Measurements from ENCODE around the gene RARB.

RARB gene

DNA sequence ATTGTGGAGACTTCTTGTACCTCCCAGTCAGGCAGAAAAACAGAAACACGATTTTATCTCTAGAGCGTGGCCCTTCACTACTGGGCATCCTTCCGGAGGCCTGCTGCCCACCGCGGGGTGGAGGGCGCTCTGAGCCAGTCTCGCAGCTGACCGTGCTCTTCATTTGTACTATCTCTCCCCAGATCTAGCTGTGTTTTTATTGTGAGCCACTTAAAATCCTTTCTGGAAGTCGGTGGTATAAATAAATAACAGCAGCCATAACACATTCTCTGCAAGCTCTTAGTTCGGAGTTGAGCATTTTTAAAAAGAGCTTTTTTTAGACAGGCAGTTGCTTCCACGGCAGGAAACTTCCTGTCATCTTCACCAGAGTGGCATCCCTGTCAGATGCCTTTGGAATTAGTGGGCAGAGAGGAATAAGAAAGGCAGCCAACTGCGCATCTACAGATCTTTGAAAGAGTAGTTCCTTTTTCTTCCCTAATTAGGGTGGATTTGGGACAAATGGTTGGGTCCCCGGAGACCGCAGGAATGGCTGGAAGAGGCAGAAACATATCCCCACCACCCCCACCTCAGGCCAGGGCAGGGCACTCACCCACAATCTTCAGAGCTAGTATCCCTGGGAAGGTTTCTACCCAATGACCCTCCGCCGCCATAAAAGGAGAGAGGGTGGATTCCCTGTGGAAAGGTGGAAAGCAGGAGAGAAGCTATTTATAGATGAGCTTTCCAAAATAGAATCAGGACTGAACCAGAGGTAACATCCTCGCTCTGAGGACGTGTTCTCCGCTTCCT is 145.5 kb downstream of the RARB start:
- TF ChIP-seq, protein P1, sequence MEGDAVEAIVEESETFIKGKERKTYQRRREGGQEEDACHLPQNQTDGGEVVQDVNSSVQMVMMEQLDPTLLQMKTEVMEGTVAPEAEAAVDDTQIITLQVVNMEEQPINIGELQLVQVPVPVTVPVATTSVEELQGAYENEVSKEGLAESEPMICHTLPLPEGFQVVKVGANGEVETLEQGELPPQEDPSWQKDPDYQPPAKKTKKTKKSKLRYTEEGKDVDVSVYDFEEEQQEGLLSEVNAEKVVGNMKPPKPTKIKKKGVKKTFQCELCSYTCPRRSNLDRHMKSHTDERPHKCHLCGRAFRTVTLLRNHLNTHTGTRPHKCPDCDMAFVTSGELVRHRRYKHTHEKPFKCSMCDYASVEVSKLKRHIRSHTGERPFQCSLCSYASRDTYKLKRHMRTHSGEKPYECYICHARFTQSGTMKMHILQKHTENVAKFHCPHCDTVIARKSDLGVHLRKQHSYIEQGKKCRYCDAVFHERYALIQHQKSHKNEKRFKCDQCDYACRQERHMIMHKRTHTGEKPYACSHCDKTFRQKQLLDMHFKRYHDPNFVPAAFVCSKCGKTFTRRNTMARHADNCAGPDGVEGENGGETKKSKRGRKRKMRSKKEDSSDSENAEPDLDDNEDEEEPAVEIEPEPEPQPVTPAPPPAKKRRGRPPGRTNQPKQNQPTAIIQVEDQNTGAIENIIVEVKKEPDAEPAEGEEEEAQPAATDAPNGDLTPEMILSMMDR (IDR thresholded peaks at IDR 0.05; ENCODE audit: control extremely low read depth, extremely low read depth, low read depth, missing control alignments) = no peak
- DNase-seq (ENCODE audit: extremely low spot score) = no peak
- POLR2A ChIA-PET = no interaction called here
- CTCF ChIA-PET = interaction anchor here (0.9 to 2.1 kb wide), 6 partner anchors 10 to 43 kb away, joined by 3 to 7 read pairs (median 4); no protein-coding TSS in a partner anchor

DNA sequence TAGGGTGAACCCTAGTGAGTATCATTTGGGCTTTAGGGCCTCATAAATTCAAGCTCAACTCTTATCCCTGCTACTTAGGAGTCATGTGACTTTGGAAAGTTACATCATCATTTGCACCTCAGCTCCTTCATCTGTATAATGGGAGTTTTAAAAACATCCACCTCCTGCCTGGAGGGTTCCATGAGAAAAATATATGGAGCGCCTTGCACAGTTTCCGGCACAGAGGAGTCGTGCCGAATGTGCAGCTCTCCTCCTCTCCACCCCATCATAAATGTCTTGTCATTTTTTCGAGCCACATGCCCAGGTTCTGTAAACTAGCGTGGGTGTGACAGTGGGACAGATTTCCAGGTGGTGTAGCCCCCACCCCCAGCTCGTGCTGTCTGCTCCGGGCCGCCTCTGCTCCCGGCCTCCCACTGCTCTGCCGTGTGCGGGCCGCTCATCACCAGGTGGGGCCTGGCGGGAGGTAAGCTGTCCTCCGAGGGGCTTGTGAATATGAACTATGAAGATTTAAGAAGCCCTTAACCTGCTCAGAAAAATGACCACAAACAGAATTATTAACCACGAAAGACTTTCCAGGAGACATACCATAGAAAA is 146.2 kb downstream of the RARB start:
- no peak for DNase-seq (ENCODE audit: extremely low spot score)
- ChIA-PET CTCF (interaction anchor here (0.9 to 2.1 kb wide), 4 partner anchors 11 to 20 kb away, joined by 3 to 7 read pairs (median 4); no protein-coding TSS in a partner anchor), POLR2A (no interaction called here)
- TF ChIP-seq, protein P1 (IDR thresholded peaks at IDR 0.05; ENCODE audit: control extremely low read depth, extremely low read depth, low read depth, missing control alignments) = no peak

DNA sequence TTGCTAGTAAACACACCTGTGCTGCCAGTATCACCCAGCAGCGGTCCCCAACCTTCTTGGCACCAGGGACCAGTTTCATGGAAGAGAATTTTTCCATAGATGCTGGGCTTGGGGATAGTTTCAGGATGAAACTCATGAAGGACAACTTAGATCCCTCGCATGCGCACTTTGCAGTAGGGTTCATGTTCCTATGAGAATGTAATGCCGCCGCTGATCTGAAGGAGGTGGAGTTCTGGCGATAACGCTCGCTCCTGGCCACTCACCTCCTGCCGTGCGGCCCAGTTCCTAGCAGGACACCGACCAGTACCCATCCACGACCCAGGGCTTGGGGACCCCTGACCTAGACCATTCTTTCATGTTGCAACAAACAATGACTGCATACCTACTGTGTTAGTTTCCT is 146.9 kb downstream of the RARB start:
- CTCF ChIA-PET = no interaction called here
- TF ChIP-seq, protein P1 (IDR thresholded peaks at IDR 0.05; ENCODE audit: control extremely low read depth, extremely low read depth, low read depth, missing control alignments) = no peak
- POLR2A ChIA-PET = no interaction called here
- DNase-seq (ENCODE audit: extremely low spot score) = no peak

DNA sequence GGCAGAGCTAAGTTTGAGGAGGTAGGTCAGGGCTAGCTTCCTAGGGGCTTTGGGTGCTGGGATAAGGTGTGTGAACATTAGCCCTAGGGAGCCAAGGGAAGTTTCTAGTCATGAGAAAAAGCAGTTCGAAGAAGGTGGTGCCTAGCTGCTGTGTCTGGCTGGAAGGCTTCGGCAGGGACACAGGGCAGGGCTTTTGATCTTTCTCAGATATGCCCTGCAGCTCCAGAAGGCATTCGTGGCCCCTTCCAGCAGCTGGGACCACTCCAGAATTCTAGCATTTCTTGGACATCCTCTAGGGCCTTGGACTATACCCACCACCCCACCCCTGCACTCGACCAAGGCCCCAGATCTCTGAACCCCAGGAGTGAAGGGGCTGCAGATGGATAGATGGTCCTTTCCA is 148.1 kb downstream of the RARB start:
- POLR2A ChIA-PET = no interaction called here
- CTCF ChIA-PET = interaction anchor here (0.6 kb wide), 1 partner anchor 489 kb away, joined by 3 read pairs; no protein-coding TSS in a partner anchor
- TF ChIP-seq, protein P1 (IDR thresholded peaks at IDR 0.05; ENCODE audit: control extremely low read depth, extremely low read depth, low read depth, missing control alignments) = no peak
- no peak for DNase-seq (ENCODE audit: extremely low spot score)

DNA sequence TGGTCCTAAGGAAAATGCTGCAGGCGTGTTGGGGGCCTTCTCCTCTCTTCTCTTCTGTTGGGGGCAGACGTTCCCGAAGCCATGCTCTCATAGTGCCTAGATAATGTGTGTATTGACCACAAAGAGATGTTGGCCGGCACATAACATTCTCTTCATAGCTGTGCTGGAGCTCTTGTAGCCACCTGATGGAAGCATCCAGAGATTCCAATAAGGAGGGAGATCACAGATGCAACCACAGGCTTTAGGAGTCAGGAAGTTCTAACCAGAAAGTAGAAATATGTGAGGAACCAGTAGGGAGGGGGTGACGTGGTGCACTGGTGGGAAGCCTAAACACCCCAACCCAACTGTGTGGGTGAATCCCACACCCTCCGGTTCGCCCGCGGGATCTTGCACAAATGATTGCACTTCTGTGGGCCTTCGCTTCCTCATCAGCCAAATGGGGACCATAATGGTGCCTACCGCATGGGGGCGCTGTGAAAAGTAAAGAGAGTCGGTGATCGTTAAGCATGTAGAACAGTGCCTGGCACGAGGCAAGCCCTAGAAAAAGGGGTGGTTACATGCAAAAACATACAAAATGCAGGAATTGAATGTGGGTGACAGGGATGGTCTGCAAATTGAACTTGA is 148.9 kb downstream of the RARB start:
- CTCF ChIA-PET = no interaction called here
- POLR2A ChIA-PET = no interaction called here
- TF ChIP-seq, protein P1 (IDR thresholded peaks at IDR 0.05; ENCODE audit: control extremely low read depth, extremely low read depth, low read depth, missing control alignments) = no peak

DNA sequence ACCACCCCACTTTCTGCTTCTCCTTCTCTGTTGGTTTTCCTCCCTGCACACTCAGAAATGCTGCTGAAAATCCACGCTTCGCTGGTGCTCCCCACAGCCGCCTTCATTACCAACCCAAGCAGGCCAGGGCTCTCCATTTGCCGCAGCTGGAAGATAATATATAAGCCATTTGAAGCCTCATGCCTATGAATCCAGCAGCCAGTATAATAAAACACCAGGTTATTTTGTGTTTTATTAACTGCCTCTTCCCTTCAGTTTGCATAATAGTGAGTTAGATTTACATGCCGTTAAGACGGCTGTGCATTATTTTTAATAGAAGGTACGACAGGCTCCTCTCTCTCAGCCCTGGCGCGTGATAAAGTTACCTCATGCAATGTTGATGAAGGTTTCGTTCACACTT is 150.0 kb downstream of the RARB start:
- POLR2A ChIA-PET = no interaction called here
- TF ChIP-seq, protein P1 (IDR thresholded peaks at IDR 0.05; ENCODE audit: control extremely low read depth, extremely low read depth, low read depth, missing control alignments) = no peak
- DNase-seq (ENCODE audit: extremely low spot score) = no peak
- CTCF ChIA-PET = interaction anchor here (5.7 kb wide), 1 partner anchor 16 kb away, joined by 38 read pairs; no protein-coding TSS in a partner anchor

More for the DNA sequence above, 148.9 kb downstream of the RARB start:
- no peak for DNase-seq (ENCODE audit: extremely low spot score)

All from GM10248 (cell line).